GM18873 (cell line): Measurements from ENCODE around the gene GNB4.

Experiments used
- ATAC-seq: cut with Tn5 transposase; IDR thresholded peaks from one replicate; pipeline ENCODE4 v1.9.1; 2021; ENCODE audit warnings: mild to moderate bottlenecking, moderate library complexity, moderate number of reproducible peaks; ENCODE audit not compliant: unreplicated experiment, low FRiP score

Gene GNB4

GRCh38 chr3:179373938-179374337 is 77.3 kb downstream of the GNB4 start:
- no peak for ATAC-seq

DNA sequence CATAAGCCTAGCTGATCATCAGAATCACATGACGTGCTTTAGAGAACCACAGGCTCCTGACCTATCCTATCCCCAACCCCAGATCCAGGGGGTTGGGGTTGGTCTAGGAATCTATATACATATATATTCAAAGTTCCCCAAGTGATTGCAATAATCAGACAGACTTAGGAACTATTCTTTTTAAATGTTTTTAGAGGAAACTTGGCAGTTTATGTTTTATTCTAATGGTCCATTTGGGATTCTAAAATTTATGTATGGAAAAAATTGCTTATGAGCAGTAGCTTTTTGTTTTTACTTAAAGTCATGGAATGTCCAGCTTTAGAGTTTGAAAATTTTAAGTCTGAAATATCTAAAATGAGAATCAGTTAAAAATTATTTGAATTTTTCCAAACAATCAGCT is 81.6 kb downstream of the GNB4 start:
- no peak for ATAC-seq

GRCh38 chr3:179363332-179363731 is 87.9 kb downstream of the GNB4 start:
- no peak for ATAC-seq

DNA sequence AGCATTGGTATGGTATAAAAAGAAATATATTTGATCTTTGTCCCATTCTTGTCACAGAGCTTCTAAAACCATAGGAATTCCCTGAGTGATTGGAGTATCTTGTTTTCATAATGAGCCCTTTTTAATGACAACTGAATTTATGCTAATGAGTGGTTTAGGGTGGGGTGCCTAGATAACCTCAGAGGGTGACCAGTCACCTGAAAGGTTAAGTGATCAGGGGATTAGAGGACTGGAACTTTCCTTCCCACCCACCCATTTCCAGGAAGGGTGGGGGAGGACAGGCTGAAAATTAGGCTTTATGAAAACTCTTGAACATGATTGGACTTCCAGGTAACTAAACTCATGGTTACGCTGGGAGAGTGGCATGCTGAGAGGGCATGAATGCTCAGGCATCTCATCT is 95.3 kb downstream of the GNB4 start:
- ATAC-seq, result no peak

DNA sequence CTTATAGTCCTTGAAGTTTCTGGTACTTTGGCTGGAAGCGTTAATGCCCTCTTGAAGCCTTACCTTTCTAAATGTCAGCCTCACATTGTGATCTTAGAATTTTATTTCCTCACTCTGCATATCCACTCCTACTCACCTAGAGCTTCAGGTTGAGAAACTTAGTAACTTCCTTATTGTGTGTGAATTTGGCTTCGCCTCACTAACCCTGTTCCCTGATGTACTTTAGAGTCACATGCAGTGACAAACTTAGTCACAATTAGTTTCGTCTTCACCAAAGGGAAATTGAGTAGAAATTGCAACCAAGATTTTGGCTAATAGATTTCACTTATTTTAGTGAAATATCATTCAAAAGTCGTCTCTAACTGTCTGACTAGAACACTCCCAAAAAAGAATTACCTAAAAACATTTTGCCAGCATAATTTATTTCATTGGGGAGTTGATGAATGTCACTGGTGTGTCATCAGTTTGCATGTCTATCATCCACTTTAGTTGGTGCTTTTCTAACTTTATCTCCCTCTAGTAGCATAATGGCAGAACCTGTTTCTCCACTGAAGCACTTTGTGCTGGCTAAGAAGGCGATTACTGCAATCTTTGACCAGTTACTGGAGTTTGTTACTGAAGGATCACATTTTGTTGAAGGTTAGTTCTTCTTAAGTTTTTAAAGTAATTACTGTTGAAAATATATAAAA is 102.8 kb downstream of the GNB4 start:
- ATAC-seq, result peak; percentile 53

- peak; percentile 93 for ATAC-seq
Measured at GRCh38 chr3:179347345-179348194, 103.7 kb downstream of the GNB4 start, which contains the start of gene MFN1. MFN1 (plus strand) TSS chr3:179347709; CDS start chr3:179348852, 1,143 bp downstream.
